GM12873 (cell line): Measurements from ENCODE around the gene DESI2.

Experiments
- TF ChIP-seq, protein P1 (sequence below): IDR thresholded peaks from 2 replicates; pipeline ENCODE4 v1.5.1; 2012; ENCODE audit warnings: low read depth, mild to moderate bottlenecking, moderate library complexity, low read length, control low read depth; ENCODE audit not compliant: insufficient read depth; ENCODE audit errors: missing control alignments

DESI2 gene

GRCh38 chr1:244642988-244643387 lies 9.9 kb upstream of the DESI2 start:
- TF ChIP-seq, protein P1, sequence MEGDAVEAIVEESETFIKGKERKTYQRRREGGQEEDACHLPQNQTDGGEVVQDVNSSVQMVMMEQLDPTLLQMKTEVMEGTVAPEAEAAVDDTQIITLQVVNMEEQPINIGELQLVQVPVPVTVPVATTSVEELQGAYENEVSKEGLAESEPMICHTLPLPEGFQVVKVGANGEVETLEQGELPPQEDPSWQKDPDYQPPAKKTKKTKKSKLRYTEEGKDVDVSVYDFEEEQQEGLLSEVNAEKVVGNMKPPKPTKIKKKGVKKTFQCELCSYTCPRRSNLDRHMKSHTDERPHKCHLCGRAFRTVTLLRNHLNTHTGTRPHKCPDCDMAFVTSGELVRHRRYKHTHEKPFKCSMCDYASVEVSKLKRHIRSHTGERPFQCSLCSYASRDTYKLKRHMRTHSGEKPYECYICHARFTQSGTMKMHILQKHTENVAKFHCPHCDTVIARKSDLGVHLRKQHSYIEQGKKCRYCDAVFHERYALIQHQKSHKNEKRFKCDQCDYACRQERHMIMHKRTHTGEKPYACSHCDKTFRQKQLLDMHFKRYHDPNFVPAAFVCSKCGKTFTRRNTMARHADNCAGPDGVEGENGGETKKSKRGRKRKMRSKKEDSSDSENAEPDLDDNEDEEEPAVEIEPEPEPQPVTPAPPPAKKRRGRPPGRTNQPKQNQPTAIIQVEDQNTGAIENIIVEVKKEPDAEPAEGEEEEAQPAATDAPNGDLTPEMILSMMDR, result no peak

DNA sequence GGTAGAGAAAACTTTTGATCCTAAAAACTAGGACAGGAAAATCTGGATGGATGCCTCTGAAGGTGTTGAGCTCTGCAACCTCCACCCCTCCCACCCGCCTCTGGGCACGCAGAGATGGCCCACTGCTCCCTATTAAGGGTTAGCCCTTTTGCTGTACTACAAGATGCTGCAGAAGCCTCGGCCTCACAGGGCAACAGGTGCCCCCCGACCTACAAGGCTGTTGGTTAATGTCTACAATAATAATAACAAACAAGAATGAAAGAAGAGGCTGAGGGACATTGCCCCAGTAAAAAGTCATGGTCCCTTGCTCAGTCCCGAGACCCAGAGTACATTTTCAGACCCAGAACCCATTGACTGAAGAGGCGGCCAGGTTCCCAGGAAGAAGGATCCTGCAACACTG lies 7.5 kb upstream of the DESI2 start:
- TF ChIP-seq, protein P1, result no peak

DNA sequence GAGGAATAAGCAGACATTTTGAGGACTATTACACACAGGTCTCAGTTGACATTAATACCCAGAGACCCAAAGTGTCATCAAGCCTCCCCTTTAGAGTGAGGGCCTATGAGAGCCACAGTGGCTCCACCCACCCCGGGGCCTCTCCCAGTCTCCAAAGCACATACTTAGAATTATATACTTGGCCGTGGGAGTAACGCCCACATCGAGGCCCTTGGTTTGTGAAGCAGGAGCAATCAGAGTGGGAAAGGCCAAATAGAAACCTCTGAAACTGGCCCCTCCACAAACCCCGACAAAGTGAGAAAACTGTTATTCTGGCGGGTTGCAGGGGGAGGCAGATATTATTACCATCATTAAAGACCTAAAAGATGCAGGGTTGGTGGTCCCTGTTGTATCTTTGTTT lies 7.0 kb upstream of the DESI2 start:
- TF ChIP-seq, protein P1, result no peak

DNA sequence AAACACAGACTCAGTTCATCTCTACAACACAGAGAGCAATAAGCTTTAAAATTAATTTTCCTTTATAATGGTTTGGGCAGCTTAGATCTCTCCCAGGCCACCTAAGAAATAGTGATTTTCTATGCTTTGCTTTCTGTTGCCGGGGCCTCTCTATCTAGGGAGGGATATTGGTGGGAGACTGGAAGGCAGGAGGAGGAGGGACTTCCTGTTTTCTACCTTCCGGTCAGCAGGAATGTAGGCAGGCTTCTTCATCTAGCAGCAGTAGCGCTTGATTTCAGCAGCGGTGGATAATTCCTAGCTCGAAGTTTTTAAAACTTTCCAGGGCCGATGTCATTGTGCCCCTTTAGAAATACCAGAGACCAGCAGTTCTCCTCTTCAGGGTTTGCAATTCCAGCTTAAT lies 5.1 kb upstream of the DESI2 start:
- TF ChIP-seq, protein P1, result no peak

DNA sequence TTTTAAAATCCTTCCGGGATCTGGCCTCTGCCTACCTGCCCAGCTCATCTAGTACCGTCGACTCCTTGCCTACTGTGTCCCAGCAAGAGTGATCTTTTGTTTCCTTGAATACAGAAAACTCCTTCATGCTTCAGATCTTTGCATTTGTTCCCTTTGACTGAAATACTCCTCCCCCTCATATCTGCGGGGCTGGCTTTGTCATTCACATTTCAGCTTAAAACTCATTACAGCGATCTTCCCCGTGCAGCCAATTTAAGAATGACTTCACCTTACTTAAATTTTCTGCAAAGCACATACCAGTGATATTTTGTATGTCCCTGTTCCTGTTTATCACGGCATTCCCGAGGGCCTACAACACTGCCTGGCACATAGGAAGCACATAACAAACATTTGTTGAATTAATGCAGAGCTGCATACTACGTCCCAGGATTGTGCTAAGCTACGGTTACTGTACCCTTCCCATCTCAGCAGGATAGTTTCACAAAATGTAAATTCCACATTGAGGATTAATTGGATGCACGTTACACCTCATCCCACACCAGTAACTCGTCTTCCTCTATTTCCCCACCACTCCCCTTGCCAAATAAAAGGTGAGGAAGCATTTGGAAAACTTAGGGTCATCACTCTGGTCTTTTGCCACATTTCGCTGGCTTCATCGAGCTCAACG lies 837 bp upstream of the DESI2 start:
- TF ChIP-seq, protein P1, result no peak

GRCh38 chr1:244653439-244654107 lies 647 bp downstream of the DESI2 start:
- TF ChIP-seq, protein P1, result no peak

GRCh38 chr1:244654108-244655038 lies 1.4 kb downstream of the DESI2 start:
- TF ChIP-seq, protein P1, result no peak
